ENCODE data around the gene WNT5B.
A peak's percentile ranks its signal among the peaks of the same experiment; 100 is the strongest.
"Not testable (repeated sequence)": the region's sequence is repeated elsewhere in the genome, so short reads cannot be mapped to it uniquely, and the experiment has no call there.

WNT5B gene

GRCh38 chr12:1602706-1603105 is 26.3 kb upstream of the WNT5B start:
- not testable (repeated sequence) for DNase-seq

- DNase-seq = no peak
Measured at GRCh38 chr12:1603269-1603993, 25.6 kb upstream of the WNT5B start.

GRCh38 chr12:1604464-1604863 is 24.6 kb upstream of the WNT5B start:
- no peak for DNase-seq

GRCh38 chr12:1605129-1606020 is 23.7 kb upstream of the WNT5B start:
- DNase-seq = peak; percentile 61 to 90

- peak; percentile 34 to 84 for DNase-seq
Measured at GRCh38 chr12:1606021-1606622, 22.9 kb upstream of the WNT5B start.

GRCh38 chr12:1607940-1608712 is 20.9 kb upstream of the WNT5B start:
- DNase-seq = no peak

GRCh38 chr12:1608713-1609119 is 20.3 kb upstream of the WNT5B start:
- no peak for DNase-seq

GRCh38 chr12:1610072-1610643 is 18.9 kb upstream of the WNT5B start:
- no peak for DNase-seq

- no peak for DNase-seq
Measured at GRCh38 chr12:1611803-1612572, 17.0 kb upstream of the WNT5B start.

GRCh38 chr12:1613860-1614259 is 15.2 kb upstream of the WNT5B start:
- DNase-seq = no peak

GRCh38 chr12:1614360-1614759 is 14.7 kb upstream of the WNT5B start:
- no peak for DNase-seq

- no peak for DNase-seq
Measured at GRCh38 chr12:1616233-1617066, 12.6 kb upstream of the WNT5B start.

- DNase-seq = no peak
Measured at GRCh38 chr12:1618489-1618888, 10.5 kb upstream of the WNT5B start.

GRCh38 chr12:1619159-1619558 is 9.9 kb upstream of the WNT5B start:
- DNase-seq = no peak

- DNase-seq = no peak
Measured at GRCh38 chr12:1619587-1619986, 9.4 kb upstream of the WNT5B start.

- DNase-seq = no peak
Measured at GRCh38 chr12:1620092-1620491, 8.9 kb upstream of the WNT5B start.

- DNase-seq = no peak
Measured at GRCh38 chr12:1622406-1622805, 6.6 kb upstream of the WNT5B start.

- DNase-seq = no peak
Measured at GRCh38 chr12:1629338-1630132, 504 bp downstream of the WNT5B start.

- DNase-seq = peak in 1 of 2 experiments; percentile 35
Measured at GRCh38 chr12:1630133-1630826, 1.2 kb downstream of the WNT5B start.

Data from SW 1271 (cell line).